NB4 (cell line): ENCODE results near the gene GNG8.

Source experiments
- DNase-seq: peaks from one replicate; pipeline ENCODE4 v3.0.0; 2010; ENCODE audit warnings: low read depth
- H3K4me3 ChIP-seq: one replicate; pipeline ENCODE4 v1.5.1; 2011; ENCODE audit warnings: mild to moderate bottlenecking, low read depth, low read length, moderate library complexity
- MYC ChIP-seq: IDR thresholded peaks from 2 replicates; pipeline ENCODE4 v1.6.1; 2011; ENCODE audit warnings: low read depth, low read length
- POLR2A ChIP-seq: IDR thresholded peaks from 2 replicates; pipeline ENCODE4 v1.6.1; 2011; ENCODE audit warnings: mild to moderate bottlenecking; ENCODE audit not compliant: insufficient read length; ENCODE audit errors: extremely low read depth
- TF ChIP-seq, protein P1 (sequence below): IDR thresholded peaks from 2 replicates; pipeline ENCODE4 v1.6.1; 2011; ENCODE audit warnings: low read depth, low read length
- TF ChIP-seq, protein P2 (sequence below): IDR thresholded peaks from one replicate; pipeline ENCODE4 v1.5.1; 2012; ENCODE audit warnings: low read depth, low read length

The GNG8 gene

DNA sequence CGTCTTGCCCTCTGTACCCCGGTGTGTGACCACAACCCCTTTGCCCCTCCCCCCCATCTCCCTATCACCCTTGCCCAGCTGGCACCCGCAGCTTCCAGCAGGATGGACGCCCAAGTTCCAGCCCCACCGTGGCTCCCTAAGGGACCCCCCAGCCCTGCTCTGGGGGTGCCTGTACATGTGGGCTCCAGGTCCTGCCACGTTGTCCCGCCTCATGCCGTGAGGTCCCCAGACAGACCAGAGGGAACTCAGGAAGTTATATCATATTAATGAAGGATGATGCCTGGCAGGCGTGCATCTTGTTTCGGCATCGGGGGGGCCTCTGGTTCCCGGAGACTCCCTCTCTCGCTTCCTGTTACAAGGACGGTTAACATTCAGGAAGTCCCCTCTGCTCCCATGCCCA lies 9.6 kb downstream of the GNG8 start:
- DNase-seq, result no peak
- TF ChIP-seq POLR2A (no peak), MYC (no peak)
- TF ChIP-seq, protein P1, sequence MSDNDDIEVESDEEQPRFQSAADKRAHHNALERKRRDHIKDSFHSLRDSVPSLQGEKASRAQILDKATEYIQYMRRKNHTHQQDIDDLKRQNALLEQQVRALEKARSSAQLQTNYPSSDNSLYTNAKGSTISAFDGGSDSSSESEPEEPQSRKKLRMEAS, result no peak
- TF ChIP-seq, protein P2, sequence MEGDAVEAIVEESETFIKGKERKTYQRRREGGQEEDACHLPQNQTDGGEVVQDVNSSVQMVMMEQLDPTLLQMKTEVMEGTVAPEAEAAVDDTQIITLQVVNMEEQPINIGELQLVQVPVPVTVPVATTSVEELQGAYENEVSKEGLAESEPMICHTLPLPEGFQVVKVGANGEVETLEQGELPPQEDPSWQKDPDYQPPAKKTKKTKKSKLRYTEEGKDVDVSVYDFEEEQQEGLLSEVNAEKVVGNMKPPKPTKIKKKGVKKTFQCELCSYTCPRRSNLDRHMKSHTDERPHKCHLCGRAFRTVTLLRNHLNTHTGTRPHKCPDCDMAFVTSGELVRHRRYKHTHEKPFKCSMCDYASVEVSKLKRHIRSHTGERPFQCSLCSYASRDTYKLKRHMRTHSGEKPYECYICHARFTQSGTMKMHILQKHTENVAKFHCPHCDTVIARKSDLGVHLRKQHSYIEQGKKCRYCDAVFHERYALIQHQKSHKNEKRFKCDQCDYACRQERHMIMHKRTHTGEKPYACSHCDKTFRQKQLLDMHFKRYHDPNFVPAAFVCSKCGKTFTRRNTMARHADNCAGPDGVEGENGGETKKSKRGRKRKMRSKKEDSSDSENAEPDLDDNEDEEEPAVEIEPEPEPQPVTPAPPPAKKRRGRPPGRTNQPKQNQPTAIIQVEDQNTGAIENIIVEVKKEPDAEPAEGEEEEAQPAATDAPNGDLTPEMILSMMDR, result no peak
- no peak overlapping the region for H3K4me3 ChIP-seq

DNA sequence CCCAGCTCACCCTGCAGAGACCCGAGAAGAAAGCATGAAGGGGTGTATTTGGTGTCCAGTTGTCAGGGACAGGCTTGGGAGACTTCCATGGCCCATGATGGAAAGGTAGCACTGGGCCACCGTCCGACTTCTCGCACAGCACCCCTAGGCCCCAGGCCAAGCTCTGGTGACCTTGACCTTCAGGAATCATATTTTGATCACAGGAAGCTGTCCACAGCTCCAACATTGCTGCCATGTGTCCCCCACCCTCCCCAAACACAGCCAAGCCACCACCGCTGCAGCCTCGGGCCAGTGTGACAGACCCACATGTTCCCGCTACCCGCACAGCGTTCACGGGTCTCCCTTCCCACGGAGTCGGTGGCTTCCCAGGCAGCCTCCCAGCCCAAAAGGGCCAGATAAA lies 10.3 kb downstream of the GNG8 start:
- DNase-seq, result no peak
- no peak overlapping the region for H3K4me3 ChIP-seq
- TF ChIP-seq POLR2A (no peak), MYC (no peak)
- TF ChIP-seq, protein P1, result no peak
- TF ChIP-seq, protein P2, result no peak

DNA sequence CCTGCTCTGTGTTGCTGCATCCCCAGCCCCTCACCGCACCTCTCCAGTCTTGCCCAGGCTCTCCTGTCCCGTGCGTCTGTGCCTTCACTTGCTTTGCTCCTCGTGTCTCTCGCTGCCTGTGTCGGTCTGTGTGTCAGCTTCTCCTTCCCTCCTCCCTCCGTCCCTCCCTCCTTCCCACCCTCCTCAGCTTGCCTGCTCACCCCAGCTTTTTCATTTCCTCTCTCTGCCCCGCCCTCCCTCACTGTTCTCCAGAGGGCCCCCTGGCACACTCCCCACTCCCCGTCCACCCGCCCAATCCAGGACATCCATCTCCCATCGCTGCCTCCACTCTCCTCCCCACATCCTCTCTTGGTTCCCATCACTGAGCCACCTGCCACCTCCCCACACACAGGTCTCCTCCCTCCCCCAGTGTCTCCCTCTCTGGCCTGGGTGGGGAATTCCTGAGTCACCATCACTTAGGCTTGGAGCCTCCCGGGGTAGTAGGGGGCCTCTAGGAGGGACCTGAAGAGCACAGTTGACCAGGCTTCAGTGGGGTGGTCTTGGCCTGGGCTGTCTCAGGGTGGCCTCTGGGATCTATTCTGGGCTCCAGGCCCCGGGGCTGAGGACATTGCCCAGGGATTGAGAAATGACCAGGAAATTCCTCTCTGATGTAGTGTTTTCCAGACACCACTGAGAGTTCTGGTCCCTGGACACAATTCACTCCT lies 10.9 kb downstream of the GNG8 start, which contains the start of gene PTGIR:
Gene PTGIR, minus strand, starts transcription at position 132 of the 704 bp plus-strand sequence. CDS start 864 bp downstream, outside the sequence.
- TF ChIP-seq MYC, result no peak
- TF ChIP-seq, protein P2, result peak; percentile 13
- DNase-seq, result peak; percentile 58
- no peak within 1 kb of the TSS for H3K4me3 ChIP-seq

DNA sequence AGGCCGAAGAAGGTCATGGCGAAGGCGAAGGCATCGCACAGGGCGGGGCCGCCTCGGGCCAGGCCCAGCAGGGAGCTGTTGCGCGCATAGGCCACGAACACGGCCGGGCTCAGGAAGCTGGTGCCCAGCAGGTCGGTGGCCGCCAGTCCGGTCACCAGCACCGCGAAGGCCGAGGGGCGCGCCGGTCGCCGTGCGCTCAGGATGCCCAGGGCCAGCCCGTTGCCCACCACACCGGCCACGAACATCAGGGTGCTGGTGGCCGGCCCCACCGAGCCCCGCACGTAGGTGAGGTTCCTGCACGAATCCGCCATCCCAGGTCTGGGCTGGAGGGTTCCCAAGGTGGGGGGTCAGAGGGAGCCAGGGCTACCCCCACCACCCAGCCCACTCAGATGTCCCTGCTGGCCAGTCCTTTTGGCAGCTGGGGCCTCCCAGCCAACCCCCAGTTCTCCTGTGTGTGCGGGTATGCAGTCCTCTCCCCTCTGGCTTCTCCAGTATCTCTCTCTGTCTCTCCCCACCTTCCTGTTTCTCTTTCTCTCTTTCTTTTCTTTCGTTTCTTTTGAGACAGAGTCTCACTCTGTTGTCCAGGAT lies 12.0 kb downstream of the GNG8 start:
- TF ChIP-seq, protein P2, result no peak
- no peak for TF ChIP-seq MYC
- TF ChIP-seq, protein P1, result no peak
- no peak for TF ChIP-seq POLR2A
- H3K4me3 ChIP-seq, result no peak overlapping the region
- DNase-seq, result no peak

DNA sequence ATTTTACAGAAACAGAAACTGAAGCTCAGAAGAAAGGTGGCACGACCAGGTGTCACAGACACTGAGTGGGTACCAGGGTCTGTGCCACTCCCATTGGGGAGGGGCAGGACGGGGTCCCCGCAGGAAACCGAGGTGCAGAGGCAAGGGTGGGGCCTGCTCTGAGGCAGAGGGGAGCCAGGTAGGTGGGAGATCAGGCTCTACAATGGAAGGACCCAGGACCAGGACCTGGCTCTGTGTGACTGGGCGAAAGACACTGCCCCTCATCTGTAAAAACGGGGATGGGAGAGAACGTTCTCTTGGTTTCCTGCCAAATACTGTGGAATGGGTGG lies 13.9 kb downstream of the GNG8 start:
- no peak overlapping the region for H3K4me3 ChIP-seq
- TF ChIP-seq POLR2A (no peak), MYC (no peak)
- TF ChIP-seq, protein P1, result no peak
- TF ChIP-seq, protein P2, result no peak
- no peak for DNase-seq
